Parathyroid adenoma (tissue), 2 donors: Measurements from ENCODE around the gene S100A1.

Experiments used
- H2AFZ ChIP-seq: fragments of 300-600 bp; sonication (generic); one replicate; pipeline ENCODE4 v1.7.0; 2017; ENCODE audit warnings: antibody characterized with exemption, mild to moderate bottlenecking
- H3K27ac ChIP-seq: fragments of 300-600 bp; sonication (generic); one replicate; pipeline ENCODE4 v1.7.0; 2017
- H3K27me3 ChIP-seq: fragments of 300-600 bp; sonication (generic); one replicate; pipeline ENCODE4 v1.7.0; 2017; ENCODE audit warnings: low read length; ENCODE audit not compliant: control insufficient read depth, insufficient read depth
- H3K36me3 ChIP-seq: fragments of 300-600 bp; sonication (generic); one replicate; pipeline ENCODE4 v1.7.0; 2017; ENCODE audit warnings: low read length; ENCODE audit not compliant: control insufficient read depth, insufficient read depth
- H3K4me1 ChIP-seq: fragments of 300-600 bp; sonication (generic); one replicate; pipeline ENCODE4 v1.7.0; 2017; ENCODE audit warnings: control low read depth
- H3K4me2 ChIP-seq: fragments of 300-600 bp; sonication (generic); one replicate; pipeline ENCODE4 v1.7.0; 2017; ENCODE audit warnings: low read length
- H3K4me3 ChIP-seq: fragments of 300-600 bp; sonication (generic); one replicate; pipeline ENCODE4 v1.7.0; 2017; ENCODE audit warnings: low read depth, low read length
- H3K79me2 ChIP-seq: fragments of 300-600 bp; sonication (generic); one replicate; pipeline ENCODE4 v1.7.0; 2017; ENCODE audit warnings: control low read depth
- H3K9ac ChIP-seq: fragments of 300-600 bp; sonication (generic); one replicate; pipeline ENCODE4 v1.7.0; 2017; ENCODE audit warnings: mild to moderate bottlenecking
- H3K9me3 ChIP-seq: fragments of 300-600 bp; sonication (generic); one replicate; pipeline ENCODE4 v1.7.0; 2017; ENCODE audit warnings: low read length; ENCODE audit not compliant: control insufficient read depth
- TF ChIP-seq, protein P1 (sequence below): fragments of 300-600 bp; sonication (generic); IDR thresholded peaks from one replicate; pipeline ENCODE4 v1.7.0; 2017; ENCODE audit warnings: antibody characterized with exemption, mild to moderate bottlenecking
- donor health status: primary hyperparathyroidism.

S100A1 gene

DNA sequence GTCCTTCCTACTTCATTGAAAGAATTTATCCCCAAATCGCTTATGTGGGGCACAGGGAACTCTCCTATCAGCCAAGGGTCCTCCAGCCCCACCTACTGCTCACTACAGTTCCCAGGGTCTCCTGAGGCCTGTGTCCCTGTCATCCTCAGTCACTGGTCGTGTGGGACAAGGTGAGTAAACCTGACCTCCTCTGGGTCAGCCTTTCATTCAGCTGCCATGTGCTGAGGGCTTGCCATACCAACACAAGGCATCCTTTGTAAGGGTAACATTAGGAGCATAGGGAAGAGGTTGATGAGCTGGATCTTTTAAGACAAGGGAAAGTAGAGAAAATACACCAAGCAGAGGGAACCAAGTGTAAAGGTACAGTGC lies 19.1 kb downstream of the S100A1 start:
- Histone ChIP-seq H3K4me3 (no peak overlapping the region), H3K79me2 (no peaks in the 10 kb centered on the region), H3K4me1 (peaks cover 5% of the 10 kb centered on the region), H3K27me3 (no peaks in the 10 kb centered on the region), H3K9me3 (no peaks in the 10 kb centered on the region), H3K4me2 (no peak overlapping the region), H3K9ac (no peak overlapping the region), H3K27ac (peak overlapping the region; percentile 56), H3K36me3 (no peaks in the 10 kb centered on the region), H2AFZ (no peak overlapping the region)
- TF ChIP-seq, protein P1, sequence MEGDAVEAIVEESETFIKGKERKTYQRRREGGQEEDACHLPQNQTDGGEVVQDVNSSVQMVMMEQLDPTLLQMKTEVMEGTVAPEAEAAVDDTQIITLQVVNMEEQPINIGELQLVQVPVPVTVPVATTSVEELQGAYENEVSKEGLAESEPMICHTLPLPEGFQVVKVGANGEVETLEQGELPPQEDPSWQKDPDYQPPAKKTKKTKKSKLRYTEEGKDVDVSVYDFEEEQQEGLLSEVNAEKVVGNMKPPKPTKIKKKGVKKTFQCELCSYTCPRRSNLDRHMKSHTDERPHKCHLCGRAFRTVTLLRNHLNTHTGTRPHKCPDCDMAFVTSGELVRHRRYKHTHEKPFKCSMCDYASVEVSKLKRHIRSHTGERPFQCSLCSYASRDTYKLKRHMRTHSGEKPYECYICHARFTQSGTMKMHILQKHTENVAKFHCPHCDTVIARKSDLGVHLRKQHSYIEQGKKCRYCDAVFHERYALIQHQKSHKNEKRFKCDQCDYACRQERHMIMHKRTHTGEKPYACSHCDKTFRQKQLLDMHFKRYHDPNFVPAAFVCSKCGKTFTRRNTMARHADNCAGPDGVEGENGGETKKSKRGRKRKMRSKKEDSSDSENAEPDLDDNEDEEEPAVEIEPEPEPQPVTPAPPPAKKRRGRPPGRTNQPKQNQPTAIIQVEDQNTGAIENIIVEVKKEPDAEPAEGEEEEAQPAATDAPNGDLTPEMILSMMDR: no peak

DNA sequence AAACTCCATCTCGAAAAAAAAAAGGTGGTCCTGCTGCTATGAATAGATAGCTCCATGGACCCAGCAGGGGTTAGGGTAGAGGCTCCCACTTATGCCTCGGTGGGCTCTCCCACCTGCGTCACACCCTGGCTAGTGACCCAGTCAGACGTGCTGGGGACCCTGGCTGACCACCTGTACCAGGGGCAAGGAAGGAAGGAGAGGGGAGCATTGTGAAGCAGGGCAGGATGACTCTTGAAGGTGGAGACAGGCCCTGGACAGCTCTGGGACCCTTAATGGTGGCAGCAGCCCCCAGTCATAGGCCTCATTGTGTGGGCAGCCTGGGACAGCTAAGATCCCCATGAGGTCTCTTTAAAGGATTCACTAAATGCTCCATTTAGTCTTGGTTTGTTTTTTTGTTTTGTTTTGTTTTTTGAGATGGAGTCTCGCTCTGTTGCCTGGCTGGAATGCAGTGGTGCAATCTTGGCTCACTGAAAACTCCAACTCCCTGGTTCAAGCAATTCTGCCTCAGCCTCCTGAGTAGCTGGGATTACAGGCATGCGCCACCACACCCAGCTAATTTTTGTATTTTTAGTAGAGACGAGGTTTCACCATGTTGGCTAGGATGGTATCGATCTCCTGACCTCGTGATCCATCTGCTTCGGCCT lies 19.9 kb downstream of the S100A1 start:
- peak overlapping the region; percentile 56 for H3K27ac ChIP-seq
- no peak overlapping the region for H3K9ac ChIP-seq
- no peak overlapping the region for H3K4me2 ChIP-seq
- H3K27me3 ChIP-seq: no peaks in the 10 kb centered on the region
- no peaks in the 10 kb centered on the region for H3K79me2 ChIP-seq
- H2AFZ ChIP-seq: no peak overlapping the region
- TF ChIP-seq, protein P1: no peak
- no peak overlapping the region for H3K4me3 ChIP-seq
- peaks cover 5% of the 10 kb centered on the region for H3K4me1 ChIP-seq
- no peaks in the 10 kb centered on the region for H3K9me3 ChIP-seq
- no peaks in the 10 kb centered on the region for H3K36me3 ChIP-seq

DNA sequence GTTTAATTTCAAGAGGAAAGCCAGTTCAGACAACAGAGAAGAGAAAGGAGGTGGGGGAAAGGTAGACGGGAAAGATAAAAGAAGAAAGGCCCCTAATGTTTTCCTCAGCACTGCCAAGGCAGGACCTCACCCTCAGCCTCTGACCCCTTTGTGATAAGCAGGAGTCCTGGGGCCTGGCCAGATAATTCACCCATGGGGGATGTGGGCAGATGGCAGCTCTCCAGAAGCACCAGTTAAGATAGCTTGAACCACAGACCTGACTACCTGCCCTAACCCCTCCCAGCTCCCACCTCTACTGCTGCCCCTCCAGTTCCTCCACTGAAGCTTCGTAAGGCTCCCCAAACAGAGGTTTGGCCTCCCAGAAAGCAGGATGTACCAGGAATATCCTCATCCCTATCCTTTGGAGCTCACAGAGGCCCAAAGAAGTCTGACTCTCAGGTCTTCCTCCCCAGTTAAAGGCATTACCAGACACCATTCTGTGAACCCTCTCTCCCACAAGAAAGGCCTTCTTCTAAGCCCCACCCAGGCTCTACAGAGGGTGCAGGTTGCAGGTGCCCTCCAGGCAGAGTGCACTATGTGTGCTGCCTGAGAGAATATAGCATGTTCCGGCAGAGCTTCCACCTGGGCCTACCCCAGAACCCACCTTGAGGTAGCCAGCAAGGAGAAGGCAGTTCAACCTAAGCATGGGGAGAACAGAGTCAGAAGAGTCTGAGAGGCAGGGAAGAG lies 21.1 kb downstream of the S100A1 start:
- Histone ChIP-seq H3K79me2 (no peaks in the 10 kb centered on the region), H3K4me3 (no peak overlapping the region), H3K4me1 (peaks cover 5% of the 10 kb centered on the region), H3K27me3 (no peaks in the 10 kb centered on the region), H3K9me3 (no peaks in the 10 kb centered on the region), H3K4me2 (no peak overlapping the region), H3K9ac (no peak overlapping the region), H3K36me3 (no peaks in the 10 kb centered on the region), H3K27ac (peak overlapping the region; percentile 21), H2AFZ (peak overlapping the region; percentile 46)
- TF ChIP-seq, protein P1: no peak

DNA sequence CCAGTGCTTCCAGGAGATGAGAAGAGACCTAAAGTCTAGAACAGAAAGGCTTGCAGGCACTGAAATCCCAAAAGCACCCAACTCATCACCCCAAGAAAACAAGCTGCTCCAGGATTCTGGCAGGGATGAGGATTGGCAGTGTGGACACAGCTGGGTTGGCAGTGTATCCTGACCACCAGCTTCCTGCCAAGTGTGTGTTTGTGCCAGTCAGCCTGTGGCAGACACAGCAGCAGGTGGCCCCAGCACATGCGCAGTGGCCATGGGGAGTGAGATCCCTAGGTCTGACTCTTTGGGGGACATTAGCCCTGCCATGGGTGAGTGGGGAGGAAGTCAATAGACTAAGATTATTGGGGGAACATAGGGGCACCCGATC lies 21.6 kb downstream of the S100A1 start:
- no peaks in the 10 kb centered on the region for H3K27me3 ChIP-seq
- H2AFZ ChIP-seq: peak overlapping the region; percentile 46
- H3K9ac ChIP-seq: no peak overlapping the region
- H3K4me1 ChIP-seq: peaks cover 5% of the 10 kb centered on the region
- no peaks in the 10 kb centered on the region for H3K9me3 ChIP-seq
- no peaks in the 10 kb centered on the region for H3K36me3 ChIP-seq
- no peak overlapping the region for H3K4me3 ChIP-seq
- peak overlapping the region; percentile 21 for H3K27ac ChIP-seq
- TF ChIP-seq, protein P1: no peak
- H3K79me2 ChIP-seq: no peaks in the 10 kb centered on the region
- no peak overlapping the region for H3K4me2 ChIP-seq

DNA sequence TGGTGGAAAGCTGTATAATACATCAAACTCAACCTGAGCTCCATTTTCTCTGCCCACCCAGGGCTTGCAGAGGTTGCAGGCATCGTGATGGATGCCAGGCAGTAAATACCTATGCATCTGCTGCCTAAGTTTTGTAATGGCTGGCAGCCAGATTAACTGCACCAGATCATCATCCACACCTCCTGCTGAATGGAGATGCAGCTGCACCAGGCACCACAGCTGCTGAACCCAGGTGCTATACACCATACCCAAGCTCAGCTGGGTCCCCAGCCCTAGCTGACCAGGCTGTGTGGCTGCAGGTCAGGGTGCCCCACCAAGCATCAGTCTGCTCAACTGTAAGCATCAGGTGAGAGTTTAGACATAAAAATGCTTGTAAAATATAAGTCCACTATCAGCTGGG lies 23.5 kb downstream of the S100A1 start:
- Histone ChIP-seq H3K27me3 (no peaks in the 10 kb centered on the region), H3K9ac (no peak overlapping the region), H3K36me3 (no peaks in the 10 kb centered on the region), H3K79me2 (no peaks in the 10 kb centered on the region), H3K27ac (no peak overlapping the region), H3K4me1 (peaks cover 5% of the 10 kb centered on the region), H3K9me3 (no peaks in the 10 kb centered on the region), H3K4me2 (no peak overlapping the region), H2AFZ (no peak overlapping the region), H3K4me3 (no peak overlapping the region)
- TF ChIP-seq, protein P1: no peak
